22Rv1 (cell line): ENCODE measurements around the gene MAP6D1.

Experiments used
- ZFX ChIP-seq: fragments of 450-650 bp; IDR thresholded peaks from 2 replicates; pipeline ENCODE4 v1.6.1; 2017; ENCODE audit warnings: antibody characterized with exemption, borderline replicate concordance
- TF ChIP-seq, protein P1 (sequence below): fragments of 450-650 bp; IDR thresholded peaks from 2 replicates; pipeline ENCODE4 v1.5.1; 2017; ENCODE audit warnings: mild to moderate bottlenecking

- TF ChIP-seq, protein P1, sequence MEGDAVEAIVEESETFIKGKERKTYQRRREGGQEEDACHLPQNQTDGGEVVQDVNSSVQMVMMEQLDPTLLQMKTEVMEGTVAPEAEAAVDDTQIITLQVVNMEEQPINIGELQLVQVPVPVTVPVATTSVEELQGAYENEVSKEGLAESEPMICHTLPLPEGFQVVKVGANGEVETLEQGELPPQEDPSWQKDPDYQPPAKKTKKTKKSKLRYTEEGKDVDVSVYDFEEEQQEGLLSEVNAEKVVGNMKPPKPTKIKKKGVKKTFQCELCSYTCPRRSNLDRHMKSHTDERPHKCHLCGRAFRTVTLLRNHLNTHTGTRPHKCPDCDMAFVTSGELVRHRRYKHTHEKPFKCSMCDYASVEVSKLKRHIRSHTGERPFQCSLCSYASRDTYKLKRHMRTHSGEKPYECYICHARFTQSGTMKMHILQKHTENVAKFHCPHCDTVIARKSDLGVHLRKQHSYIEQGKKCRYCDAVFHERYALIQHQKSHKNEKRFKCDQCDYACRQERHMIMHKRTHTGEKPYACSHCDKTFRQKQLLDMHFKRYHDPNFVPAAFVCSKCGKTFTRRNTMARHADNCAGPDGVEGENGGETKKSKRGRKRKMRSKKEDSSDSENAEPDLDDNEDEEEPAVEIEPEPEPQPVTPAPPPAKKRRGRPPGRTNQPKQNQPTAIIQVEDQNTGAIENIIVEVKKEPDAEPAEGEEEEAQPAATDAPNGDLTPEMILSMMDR: no peak
- TF ChIP-seq ZFX: no peak
Measured at GRCh38 chr3:183815951-183816475, 9.4 kb downstream of the MAP6D1 start.
